ENCODE measurements around the gene MIA3.
"Not testable (repeated sequence)": the region's sequence is repeated elsewhere in the genome, so short reads cannot be mapped to it uniquely, and the experiment has no call there.

Gene MIA3, protein sequence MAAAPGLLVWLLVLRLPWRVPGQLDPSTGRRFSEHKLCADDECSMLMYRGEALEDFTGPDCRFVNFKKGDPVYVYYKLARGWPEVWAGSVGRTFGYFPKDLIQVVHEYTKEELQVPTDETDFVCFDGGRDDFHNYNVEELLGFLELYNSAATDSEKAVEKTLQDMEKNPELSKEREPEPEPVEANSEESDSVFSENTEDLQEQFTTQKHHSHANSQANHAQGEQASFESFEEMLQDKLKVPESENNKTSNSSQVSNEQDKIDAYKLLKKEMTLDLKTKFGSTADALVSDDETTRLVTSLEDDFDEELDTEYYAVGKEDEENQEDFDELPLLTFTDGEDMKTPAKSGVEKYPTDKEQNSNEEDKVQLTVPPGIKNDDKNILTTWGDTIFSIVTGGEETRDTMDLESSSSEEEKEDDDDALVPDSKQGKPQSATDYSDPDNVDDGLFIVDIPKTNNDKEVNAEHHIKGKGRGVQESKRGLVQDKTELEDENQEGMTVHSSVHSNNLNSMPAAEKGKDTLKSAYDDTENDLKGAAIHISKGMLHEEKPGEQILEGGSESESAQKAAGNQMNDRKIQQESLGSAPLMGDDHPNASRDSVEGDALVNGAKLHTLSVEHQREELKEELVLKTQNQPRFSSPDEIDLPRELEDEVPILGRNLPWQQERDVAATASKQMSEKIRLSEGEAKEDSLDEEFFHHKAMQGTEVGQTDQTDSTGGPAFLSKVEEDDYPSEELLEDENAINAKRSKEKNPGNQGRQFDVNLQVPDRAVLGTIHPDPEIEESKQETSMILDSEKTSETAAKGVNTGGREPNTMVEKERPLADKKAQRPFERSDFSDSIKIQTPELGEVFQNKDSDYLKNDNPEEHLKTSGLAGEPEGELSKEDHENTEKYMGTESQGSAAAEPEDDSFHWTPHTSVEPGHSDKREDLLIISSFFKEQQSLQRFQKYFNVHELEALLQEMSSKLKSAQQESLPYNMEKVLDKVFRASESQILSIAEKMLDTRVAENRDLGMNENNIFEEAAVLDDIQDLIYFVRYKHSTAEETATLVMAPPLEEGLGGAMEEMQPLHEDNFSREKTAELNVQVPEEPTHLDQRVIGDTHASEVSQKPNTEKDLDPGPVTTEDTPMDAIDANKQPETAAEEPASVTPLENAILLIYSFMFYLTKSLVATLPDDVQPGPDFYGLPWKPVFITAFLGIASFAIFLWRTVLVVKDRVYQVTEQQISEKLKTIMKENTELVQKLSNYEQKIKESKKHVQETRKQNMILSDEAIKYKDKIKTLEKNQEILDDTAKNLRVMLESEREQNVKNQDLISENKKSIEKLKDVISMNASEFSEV (N-terminal part only)

DNA sequence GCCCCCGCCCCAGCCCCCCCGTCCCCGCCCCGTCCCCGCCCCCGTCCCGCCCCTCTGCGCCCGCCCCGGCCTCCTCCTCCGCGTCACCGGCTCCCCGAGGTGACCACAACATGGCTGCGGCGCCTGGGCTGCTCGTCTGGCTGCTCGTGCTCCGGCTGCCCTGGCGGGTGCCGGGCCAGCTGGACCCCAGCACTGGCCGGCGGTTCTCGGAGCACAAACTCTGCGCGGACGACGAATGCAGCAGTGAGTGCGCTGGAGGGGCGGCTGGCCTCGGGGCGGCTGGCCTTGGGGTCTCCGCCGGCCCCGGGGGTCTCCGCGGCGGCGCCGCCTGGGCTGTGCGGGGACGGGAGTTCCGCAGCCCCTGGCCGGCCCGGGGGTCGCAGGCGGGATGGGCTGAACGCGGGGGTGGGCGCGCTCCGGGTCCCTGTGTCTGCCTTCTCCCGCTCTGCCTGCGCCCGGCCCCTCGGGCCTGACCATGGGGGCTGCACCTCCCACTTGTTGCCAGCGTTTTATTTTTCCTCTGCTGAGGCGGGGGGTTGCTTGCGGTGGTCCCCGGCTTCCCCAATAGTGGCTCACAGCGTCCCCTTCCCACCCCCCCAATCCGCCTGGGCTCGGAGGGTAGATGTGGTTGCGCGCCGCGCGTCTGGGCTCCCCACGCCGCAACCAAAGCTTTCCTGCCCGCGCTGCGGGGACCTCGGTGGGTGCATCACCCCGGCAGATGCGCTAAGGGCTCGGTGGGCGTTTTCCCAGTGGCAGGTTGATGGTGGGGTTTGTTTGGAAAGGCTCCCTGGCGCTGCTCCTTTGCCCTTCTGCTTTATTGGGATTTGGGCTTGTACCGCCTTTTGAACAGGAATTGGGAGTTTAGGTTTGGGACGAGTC is at the start of gene MIA3:
Gene MIA3, plus strand, starts transcription at position 97 of the 879 bp plus-strand sequence. Its CDS starts 14 bp downstream, at position 111.
- peak; percentile 81 for DNase-seq (ENCODE audit: low spot score)

DNA sequence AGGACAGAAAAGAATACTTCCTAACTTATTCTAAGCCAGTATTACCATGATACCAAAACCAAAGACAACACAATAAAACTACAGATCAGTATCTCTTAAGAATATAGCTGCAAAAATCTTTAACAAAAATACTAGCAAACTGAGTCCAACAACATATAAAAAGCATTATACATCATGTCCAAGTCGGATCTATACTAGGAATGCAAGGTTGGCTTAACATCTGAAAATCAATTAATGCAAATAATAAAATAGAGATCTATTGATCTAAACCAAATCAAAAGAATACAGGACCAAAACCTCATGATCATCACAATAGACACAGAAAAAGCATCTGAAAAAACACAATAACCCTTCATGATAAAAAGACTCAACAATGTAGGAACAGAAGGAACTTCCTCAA is 47.1 kb upstream of the MIA3 start:
- no peak for DNase-seq (ENCODE audit: low spot score)

DNA sequence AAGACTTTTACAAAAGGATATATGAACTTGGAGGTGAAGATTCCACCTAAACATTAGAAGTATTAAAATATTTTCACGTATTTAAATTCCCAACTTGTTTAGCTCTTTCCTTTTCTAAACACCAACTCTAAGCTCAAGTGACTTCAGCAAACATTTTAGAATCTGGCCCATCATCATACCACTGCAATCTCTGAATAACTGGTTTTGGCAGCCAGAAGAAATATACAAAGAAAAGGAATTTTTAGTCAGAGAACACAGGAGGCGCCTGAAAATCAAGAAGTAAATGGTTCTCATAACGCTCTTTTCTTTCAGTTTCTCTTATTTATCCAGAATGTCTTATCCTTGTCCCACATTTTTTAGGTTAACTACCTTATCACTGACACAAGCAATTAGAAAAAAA is 38.6 kb upstream of the MIA3 start:
- no peak for DNase-seq (ENCODE audit: low spot score)

- no peak for DNase-seq (ENCODE audit: low spot score)
Measured at GRCh38 chr1:222582099-222582774, 35.7 kb upstream of the MIA3 start.

DNA sequence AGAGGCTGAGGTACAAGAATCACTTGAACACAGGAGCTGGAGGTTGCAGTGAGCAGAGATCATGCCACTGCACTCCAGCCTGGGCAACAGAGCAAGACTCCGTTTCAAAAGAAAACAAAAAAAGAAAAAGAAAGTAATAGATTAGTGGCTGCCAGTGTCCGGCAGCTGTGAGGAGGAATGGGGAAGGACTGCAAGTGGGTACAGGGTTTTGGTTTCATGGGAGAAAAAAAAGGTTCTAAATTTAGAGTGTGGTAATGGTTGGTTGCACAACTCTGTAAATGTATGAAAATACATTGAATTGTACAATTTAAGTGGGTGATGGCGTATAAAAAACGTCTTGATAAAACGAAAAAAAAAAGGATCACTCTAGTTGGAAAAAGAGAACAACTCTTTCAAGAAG is 34.8 kb upstream of the MIA3 start:
- no peak for DNase-seq (ENCODE audit: low spot score)

GRCh38 chr1:222586842-222587241 is 31.1 kb upstream of the MIA3 start:
- DNase-seq (ENCODE audit: low spot score): no peak

GRCh38 chr1:222588135-222588534 is 29.8 kb upstream of the MIA3 start:
- DNase-seq (ENCODE audit: low spot score): no peak

GRCh38 chr1:222589462-222590302 is 28.2 kb upstream of the MIA3 start, which contains the start of gene TAF1A:
Gene TAF1A (minus strand): TSS chr1:222589933.
- DNase-seq (ENCODE audit: low spot score): peak; percentile 80

DNA sequence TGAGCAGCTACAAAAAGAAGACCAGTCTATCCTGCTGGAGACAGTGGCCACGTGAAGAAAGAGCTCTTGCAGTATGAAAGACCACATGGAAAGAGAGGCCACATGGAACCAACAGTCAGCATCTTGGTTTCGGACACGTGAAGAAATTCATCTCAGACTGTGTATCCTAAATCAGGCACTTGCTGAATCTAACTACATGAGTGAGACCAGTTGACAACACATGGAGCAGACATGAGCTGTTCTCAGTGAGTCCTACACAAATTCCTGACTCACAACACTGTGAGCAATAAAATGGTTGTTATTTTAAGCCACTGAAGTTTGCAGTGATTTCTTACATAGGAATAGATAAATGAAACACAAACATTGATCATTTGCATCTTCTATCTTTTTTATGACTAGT is 25.7 kb upstream of the MIA3 start:
- no peak for DNase-seq (ENCODE audit: low spot score)

DNA sequence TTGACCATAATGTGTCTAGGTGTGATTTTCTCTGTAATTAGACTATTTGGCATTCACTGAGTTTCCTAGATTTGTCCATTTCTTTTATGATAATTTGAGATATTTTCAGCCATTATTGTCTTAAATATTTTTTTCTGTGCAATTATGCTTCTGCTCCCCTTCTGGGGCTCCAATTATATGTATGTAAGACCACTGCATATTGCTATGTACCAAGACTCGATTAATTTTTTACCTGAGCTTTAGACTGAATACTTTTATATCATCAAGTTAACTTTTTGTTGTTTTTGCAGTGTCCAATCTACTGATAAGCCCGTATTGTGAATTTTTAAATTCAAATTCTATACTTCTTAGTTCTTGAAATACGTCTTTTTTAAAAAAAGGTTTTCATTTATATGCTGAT is 23.1 kb upstream of the MIA3 start:
- DNase-seq (ENCODE audit: low spot score): no peak

- DNase-seq (ENCODE audit: low spot score): no peak
Measured at GRCh38 chr1:222596696-222597095, 21.2 kb upstream of the MIA3 start.

DNA sequence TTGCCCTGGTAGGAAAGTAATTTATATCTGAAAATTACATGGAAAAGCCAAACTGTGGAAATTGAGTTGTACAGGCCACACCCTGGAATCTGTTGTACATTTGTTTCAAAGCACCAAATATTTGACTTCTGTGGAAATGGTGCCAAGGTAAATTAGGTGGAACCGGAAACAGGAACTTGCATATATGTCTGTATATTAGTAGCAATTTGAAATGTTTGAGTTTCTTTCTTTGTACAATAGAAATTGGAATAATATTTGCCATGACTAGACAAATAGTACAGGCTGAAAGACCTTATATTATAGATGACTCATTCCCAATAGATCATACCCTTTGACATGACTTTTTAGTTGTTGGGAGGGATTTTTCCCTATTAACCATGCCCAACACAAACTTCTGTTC is 17.6 kb upstream of the MIA3 start:
- DNase-seq (ENCODE audit: low spot score): no peak

DNA sequence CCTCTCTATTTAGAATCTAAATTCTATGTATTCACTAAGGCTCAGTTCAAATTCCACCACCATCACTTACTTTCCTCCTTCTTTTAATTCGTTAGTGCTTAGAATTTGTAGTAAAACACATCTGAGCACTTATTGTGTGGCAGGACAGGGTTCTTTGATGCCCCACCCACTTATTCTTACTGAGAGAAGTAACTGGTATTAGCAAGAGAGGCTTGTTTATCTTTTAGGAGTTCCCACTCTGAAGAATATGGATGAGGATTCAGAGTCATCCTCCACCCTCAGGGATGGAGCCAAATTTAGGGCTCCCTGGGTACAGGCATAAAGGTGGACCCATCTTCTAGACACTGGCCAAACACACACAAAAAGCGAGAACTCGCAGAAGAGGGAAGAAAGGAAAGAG is 16.6 kb upstream of the MIA3 start:
- DNase-seq (ENCODE audit: low spot score): no peak

- DNase-seq (ENCODE audit: low spot score): no peak
Measured at GRCh38 chr1:222606757-222607156, 11.1 kb upstream of the MIA3 start.

DNA sequence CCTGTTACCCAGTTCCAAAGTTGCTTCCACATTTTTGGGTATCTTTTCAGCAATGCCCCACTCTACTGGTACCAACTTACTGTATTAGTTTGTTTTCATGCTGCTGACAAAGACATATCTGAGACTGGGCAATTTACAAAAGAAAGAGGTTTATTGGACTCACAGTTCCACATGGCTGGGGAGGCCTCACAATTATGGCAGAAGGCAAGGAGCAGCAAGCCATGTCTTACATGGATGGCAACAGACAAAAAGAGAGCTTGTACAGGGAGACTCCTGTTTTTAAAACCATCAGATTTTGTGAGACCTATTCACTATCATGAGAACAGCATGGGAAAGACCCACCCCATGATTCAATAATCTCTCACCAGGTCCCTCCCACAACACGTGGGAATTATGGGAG is 8.8 kb upstream of the MIA3 start:
- not testable (repeated sequence) for DNase-seq (ENCODE audit: low spot score)

DNA sequence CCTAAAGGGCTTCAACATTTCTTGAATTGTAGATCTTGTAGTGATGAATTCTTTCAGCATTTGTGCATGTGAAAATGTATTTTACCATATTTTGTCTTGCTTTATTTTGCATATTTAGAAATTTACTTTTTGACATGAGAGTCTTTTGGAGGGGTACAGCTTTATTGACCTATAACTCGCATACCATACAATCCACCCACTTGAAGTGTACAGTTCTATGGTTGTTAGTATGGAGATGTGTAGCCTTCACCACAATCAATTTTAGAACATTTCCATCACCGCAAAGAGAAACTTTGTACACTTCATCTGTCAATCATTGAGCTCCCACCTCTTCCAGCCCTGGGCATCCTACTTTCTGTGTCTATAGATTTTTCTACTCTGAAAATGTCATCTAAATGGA is 7.2 kb upstream of the MIA3 start:
- no peak for DNase-seq (ENCODE audit: low spot score)

- DNase-seq (ENCODE audit: low spot score): no peak
Measured at GRCh38 chr1:222613627-222614026, 4.3 kb upstream of the MIA3 start.

DNA sequence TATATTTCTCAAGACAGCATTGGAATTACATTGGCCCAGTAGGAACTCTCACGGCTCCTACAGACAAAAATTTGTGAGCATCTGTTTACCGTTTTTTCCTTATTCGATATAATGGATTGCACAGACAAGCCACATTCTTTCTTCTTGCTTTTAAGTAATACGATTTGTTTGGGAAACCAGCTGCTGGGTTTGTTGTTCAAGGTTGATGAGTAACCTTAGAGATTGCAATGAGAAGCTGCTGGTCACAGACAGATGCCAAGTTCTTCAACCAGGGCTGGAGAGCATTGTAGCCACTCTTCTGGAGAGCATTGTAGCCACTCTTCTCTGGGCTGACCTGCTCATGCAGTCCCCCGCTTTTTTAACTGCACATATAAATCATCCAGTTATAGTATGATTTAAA is 1.4 kb upstream of the MIA3 start:
- DNase-seq (ENCODE audit: low spot score): no peak

- peak; percentile 89 for DNase-seq (ENCODE audit: low spot score)
Measured at GRCh38 chr1:222617367-222617951, 438 bp upstream of the MIA3 start.
